HEK293 (cell line): ENCODE measurements around the gene TSKU.

Experiments
- CTCF ChIA-PET: fragments of 350-600 bp; formaldehyde crosslinking; extraction: SDS; loops from one replicate; lab custom pipeline; 2021; ENCODE audit warnings: antibody characterized with exemption; lab: Yijun Ruan, JAX
- POLR2A ChIA-PET: fragments of 300-600 bp; formaldehyde crosslinking; extraction: SDS; loops from one replicate; lab custom pipeline; 2020; ENCODE audit warnings: antibody characterized with exemption, inconsistent platforms; lab: Yijun Ruan, JAX
- H3K27ac ChIP-seq: fragments of 200-500 bp; sonication (Bioruptor generic); 2 replicates; pipeline ENCODE4 v1.5.1; 2014; ENCODE audit warnings: low read depth, low read length, control low read depth, inconsistent platforms; ENCODE audit errors: extremely low read depth
- H3K36me3 ChIP-seq, 2 experiments: fragments of 200-500 bp in 1 of 2; sonication (Bioruptor generic) in 1 of 2; 1 replicate in 1 of 2; 2 replicates in 1 of 2; pipeline ENCODE4 v1.5.1; 2014 to 2017; ENCODE audit warnings: inconsistent platforms in 2 of 2, low read length in 2 of 2; ENCODE audit not compliant: control insufficient read depth in 2 of 2, insufficient read depth in 1 of 2
- H3K4me1 ChIP-seq: fragments of 200-500 bp; sonication (Bioruptor generic); 2 replicates; pipeline ENCODE4 v1.5.1; 2014; ENCODE audit warnings: mild to moderate bottlenecking, low read length, inconsistent platforms; ENCODE audit not compliant: control insufficient read depth, insufficient read depth
- H3K4me3 ChIP-seq: 2 replicates; pipeline ENCODE4 v1.5.1; 2011; ENCODE audit warnings: low read depth, mild to moderate bottlenecking, control low read depth, low read length, moderate library complexity
- H3K9me3 ChIP-seq: fragments of 200-500 bp; sonication (Bioruptor generic); 2 replicates; pipeline ENCODE4 v1.5.1; 2014; ENCODE audit warnings: low read depth, low read length, inconsistent platforms; ENCODE audit not compliant: control insufficient read depth, insufficient read depth
- BCL11B ChIP-seq: fragments of 450-650 bp; formaldehyde crosslinking; IDR thresholded peaks from 2 replicates; pipeline ENCODE4 v1.5.1; 2016; ENCODE audit warnings: low read depth, missing biosample characterization, missing genetic modification characterization
- CTCF ChIP-seq: fragments of 450-650 bp; formaldehyde crosslinking; IDR thresholded peaks from 2 replicates; pipeline ENCODE4 v1.5.1; 2016; ENCODE audit warnings: missing biosample characterization, missing genetic modification characterization
- EGR2 ChIP-seq: fragments of 450-650 bp; formaldehyde crosslinking; IDR thresholded peaks from 2 replicates; pipeline ENCODE4 v1.5.1; 2016; ENCODE audit warnings: low read depth, missing biosample characterization, missing genetic modification characterization
- KLF1 ChIP-seq: fragments of 450-650 bp; formaldehyde crosslinking; IDR thresholded peaks from 2 replicates; pipeline ENCODE4 v1.5.1; 2016; ENCODE audit warnings: missing biosample characterization, missing genetic modification characterization
- KLF10 ChIP-seq: fragments of 450-650 bp; IDR thresholded peaks from 2 replicates; pipeline ENCODE4 v1.5.1; 2018; ENCODE audit warnings: missing biosample characterization, mild to moderate bottlenecking, missing genetic modification characterization
- KLF16 ChIP-seq: fragments of 450-650 bp; formaldehyde crosslinking; IDR thresholded peaks from 2 replicates; pipeline ENCODE4 v1.5.1; 2017; ENCODE audit warnings: missing biosample characterization, missing genetic modification characterization
- KLF7 ChIP-seq: fragments of 450-650 bp; formaldehyde crosslinking; IDR thresholded peaks from 2 replicates; pipeline ENCODE4 v1.5.1; 2016; ENCODE audit warnings: missing biosample characterization, missing genetic modification characterization, borderline replicate concordance
- MEIS1 ChIP-seq: sonication (generic); formaldehyde crosslinking; IDR thresholded peaks from 2 replicates; pipeline ENCODE4 v1.8.1; 2022; ENCODE audit warnings: missing genetic modification reagents, mild to moderate bottlenecking, borderline replicate concordance
- SCRT2 ChIP-seq: fragments of 450-650 bp; formaldehyde crosslinking; IDR thresholded peaks from 2 replicates; pipeline ENCODE4 v1.5.1; 2016; ENCODE audit warnings: missing biosample characterization, missing genetic modification characterization
- SP3 ChIP-seq: fragments of 450-650 bp; formaldehyde crosslinking; IDR thresholded peaks from 2 replicates; pipeline ENCODE4 v1.5.1; 2016; ENCODE audit warnings: missing biosample characterization, missing genetic modification characterization
- ZFHX2 ChIP-seq: fragments of 450-650 bp; formaldehyde crosslinking; conservative IDR thresholded peaks from 2 replicates; pipeline ENCODE4 v1.5.1; 2016; ENCODE audit warnings: missing biosample characterization, missing genetic modification characterization
- ZFP69B ChIP-seq: fragments of 450-650 bp; formaldehyde crosslinking; IDR thresholded peaks from 2 replicates; pipeline ENCODE4 v1.5.1; 2016; ENCODE audit warnings: missing biosample characterization, missing genetic modification characterization
- ZNF121 ChIP-seq: fragments of 450-650 bp; formaldehyde crosslinking; IDR thresholded peaks from 2 replicates; pipeline ENCODE4 v1.5.1; 2016; ENCODE audit warnings: missing biosample characterization, missing genetic modification characterization
- ZNF202 ChIP-seq: fragments of 450-650 bp; formaldehyde crosslinking; IDR thresholded peaks from 2 replicates; pipeline ENCODE4 v1.5.1; 2016; ENCODE audit warnings: missing biosample characterization, missing genetic modification characterization, borderline replicate concordance
- ZNF223 ChIP-seq: fragments of 450-650 bp; formaldehyde crosslinking; IDR thresholded peaks from 2 replicates; pipeline ENCODE4 v1.5.1; 2016; ENCODE audit warnings: missing biosample characterization, missing genetic modification characterization
- ZNF311 ChIP-seq: fragments of 450-650 bp; formaldehyde crosslinking; IDR thresholded peaks from 2 replicates; pipeline ENCODE4 v1.5.1; 2017; ENCODE audit warnings: missing biosample characterization, missing genetic modification characterization, borderline replicate concordance
- ZNF335 ChIP-seq: fragments of 450-650 bp; formaldehyde crosslinking; conservative IDR thresholded peaks from 2 replicates; pipeline ENCODE4 v1.5.1; 2016; ENCODE audit warnings: missing biosample characterization, missing genetic modification characterization
- ZNF354C ChIP-seq: fragments of 450-650 bp; formaldehyde crosslinking; IDR thresholded peaks from 2 replicates; pipeline ENCODE4 v1.5.1; 2016; ENCODE audit warnings: missing biosample characterization, missing genetic modification characterization, low read depth, borderline replicate concordance
- ZNF416 ChIP-seq: fragments of 450-650 bp; formaldehyde crosslinking; IDR thresholded peaks from 2 replicates; pipeline ENCODE4 v1.5.1; 2016; ENCODE audit warnings: missing biosample characterization, missing genetic modification characterization
- ZNF501 ChIP-seq: fragments of 450-650 bp; formaldehyde crosslinking; IDR thresholded peaks from 2 replicates; pipeline ENCODE4 v1.5.1; 2016; ENCODE audit warnings: missing biosample characterization, missing genetic modification characterization
- ZNF530 ChIP-seq: fragments of 450-650 bp; formaldehyde crosslinking; IDR thresholded peaks from 2 replicates; pipeline ENCODE4 v1.5.1; 2016; ENCODE audit warnings: low read depth, missing biosample characterization, missing genetic modification characterization
- ZNF544 ChIP-seq: fragments of 450-650 bp; formaldehyde crosslinking; IDR thresholded peaks from 2 replicates; pipeline ENCODE4 v1.5.0; 2017; ENCODE audit warnings: missing biosample characterization, missing genetic modification characterization
- ZNF548 ChIP-seq: fragments of 450-650 bp; formaldehyde crosslinking; IDR thresholded peaks from 2 replicates; pipeline ENCODE4 v1.5.1; 2016; ENCODE audit warnings: missing biosample characterization, missing genetic modification characterization
- ZNF555 ChIP-seq: fragments of 450-650 bp; formaldehyde crosslinking; conservative IDR thresholded peaks from 2 replicates; pipeline ENCODE4 v1.5.1; 2017; ENCODE audit warnings: missing biosample characterization, mild to moderate bottlenecking, missing genetic modification characterization, inconsistent platforms
- ZNF560 ChIP-seq: fragments of 450-650 bp; formaldehyde crosslinking; IDR thresholded peaks from 2 replicates; pipeline ENCODE4 v1.5.1; 2017; ENCODE audit warnings: missing biosample characterization, missing genetic modification characterization, borderline replicate concordance
- ZNF580 ChIP-seq: fragments of 450-650 bp; formaldehyde crosslinking; IDR thresholded peaks from 2 replicates; pipeline ENCODE4 v1.5.1; 2016; ENCODE audit warnings: missing biosample characterization, missing genetic modification characterization
- ZNF610 ChIP-seq: fragments of 450-650 bp; formaldehyde crosslinking; IDR thresholded peaks from 2 replicates; pipeline ENCODE4 v1.5.1; 2016; ENCODE audit warnings: missing biosample characterization, missing genetic modification characterization, borderline replicate concordance
- ZNF623 ChIP-seq: fragments of 450-650 bp; formaldehyde crosslinking; IDR thresholded peaks from 2 replicates; pipeline ENCODE4 v1.5.1; 2016; ENCODE audit warnings: missing biosample characterization, missing genetic modification characterization
- ZNF658 ChIP-seq: fragments of 450-650 bp; formaldehyde crosslinking; IDR thresholded peaks from 2 replicates; pipeline ENCODE4; 2016; ENCODE audit warnings: missing biosample characterization, missing genetic modification characterization
- ZNF701 ChIP-seq: fragments of 450-650 bp; formaldehyde crosslinking; IDR thresholded peaks from 2 replicates; pipeline ENCODE4 v1.5.1; 2016; ENCODE audit warnings: missing biosample characterization, missing genetic modification characterization
- ZNF830 ChIP-seq: fragments of 450-650 bp; IDR thresholded peaks from 2 replicates; pipeline ENCODE4 v1.5.0; 2018; ENCODE audit warnings: missing biosample characterization, missing genetic modification characterization, low read depth, mild to moderate bottlenecking, moderate library complexity
- ZSCAN4 ChIP-seq: fragments of 450-650 bp; formaldehyde crosslinking; IDR thresholded peaks from 2 replicates; pipeline ENCODE4 v1.5.1; 2017; ENCODE audit warnings: missing biosample characterization, missing genetic modification characterization

The TSKU gene

GRCh38 chr11:76753950-76754349 is 29.2 kb upstream of the TSKU start:
- Histone ChIP-seq H3K4me3 (no peak overlapping the region), H3K9me3 (no peaks in the 10 kb centered on the region), H3K27ac (no peak overlapping the region), H3K36me3 (no peaks in the 10 kb centered on the region), H3K4me1 (no peaks in the 10 kb centered on the region)
- POLR2A ChIA-PET, result no interaction called here
- no peak for TF ChIP-seq KLF16 (tag by site-specific recombination)
- TF ChIP-seq ZNF544 (tag by site-specific recombination), result no peak
- TF ChIP-seq ZNF202 (tag by site-specific recombination), result no peak
- no peak for TF ChIP-seq ZSCAN4 (tag by site-specific recombination)
- TF ChIP-seq ZNF548 (tag by site-specific recombination), result no peak
- TF ChIP-seq ZFP69B (tag by site-specific recombination), result no peak
- TF ChIP-seq ZNF223 (tag by site-specific recombination), result no peak
- TF ChIP-seq ZNF623, result no peak
- no peak for TF ChIP-seq ZNF555 (tag by site-specific recombination)
- TF ChIP-seq ZNF658 (tag by site-specific recombination), result no peak
- CTCF ChIA-PET, result no interaction called here

GRCh38 chr11:76756341-76756741 is 26.8 kb upstream of the TSKU start:
- POLR2A ChIA-PET, result no interaction called here
- CTCF ChIA-PET, result interaction anchor here (0.6 to 1.4 kb wide), 2 partner anchors 22 to 338 kb away, joined by 3 to 8 read pairs; no protein-coding TSS in a partner anchor
- Histone ChIP-seq H3K36me3 (no peaks in the 10 kb centered on the region), H3K4me1 (no peaks in the 10 kb centered on the region), H3K27ac (no peak overlapping the region), H3K9me3 (no peaks in the 10 kb centered on the region), H3K4me3 (no peak overlapping the region)
- no peak for TF ChIP-seq ZNF701 (tag by site-specific recombination)
- no peak for TF ChIP-seq ZNF610 (tag by site-specific recombination)
- TF ChIP-seq KLF1 (tag by site-specific recombination), result peak; percentile 31; the same call in 1 of the 2 replicates
- no peak for TF ChIP-seq ZNF202 (tag by site-specific recombination)
- no peak for TF ChIP-seq ZNF560 (tag by site-specific recombination)
- no peak for TF ChIP-seq ZNF580 (tag by site-specific recombination)
- TF ChIP-seq ZFHX2, result peak; percentile 89
- no peak for TF ChIP-seq CTCF (tag by site-specific recombination)
- peak; percentile 92 for TF ChIP-seq EGR2 (tag by site-specific recombination)

- CTCF ChIA-PET, result interaction anchor here (0.6 to 1.0 kb wide), 3 partner anchors 159 to 161 kb away, joined by 3 read pairs; no protein-coding TSS in a partner anchor
- H3K4me3 ChIP-seq, result no peak overlapping the region
Measured at GRCh38 chr11:76758311-76758710, 24.8 kb upstream of the TSKU start.

More at GRCh38 chr11:76758311-76758710, 24.8 kb upstream of the TSKU start:
- POLR2A ChIA-PET, result interaction anchor here (1.0 kb wide), 1 partner anchor 26 kb away, joined by 3 read pairs; no protein-coding TSS in a partner anchor
- no peaks in the 10 kb centered on the region for H3K4me1 ChIP-seq
- TF ChIP-seq ZNF830 (tag by site-specific recombination) (no peak), ZNF416 (tag by site-specific recombination) (no peak), KLF7 (tag by site-specific recombination) (no peak), ZNF311 (tag by site-specific recombination) (no peak), ZNF530 (tag by site-specific recombination) (no peak), BCL11B (tag by site-specific recombination) (no peak), SCRT2 (tag by site-specific recombination) (no peak), ZNF202 (tag by site-specific recombination) (no peak), ZNF501 (no peak), KLF10 (tag by site-specific recombination) (no peak), ZNF335 (tag by site-specific recombination) (no peak), SP3 (tag by site-specific recombination) (no peak), MEIS1 (no peak), ZNF121 (no peak), ZNF354C (tag by site-specific recombination) (no peak)
- no peaks in the 10 kb centered on the region for H3K9me3 ChIP-seq
- no peaks in the 10 kb centered on the region for H3K36me3 ChIP-seq
- H3K27ac ChIP-seq, result no peak overlapping the region
